Fibroblast of skin of left biceps (primary cell): ENCODE data around the gene SLC15A1.
"Not testable (repeated sequence)": the region's sequence is repeated elsewhere in the genome, so short reads cannot be mapped to it uniquely, and the experiment has no call there.

Experiments used
- DNase-seq, 2 experiments: peaks; one replicate each; pipeline ENCODE4 v3.0.0-alpha.2; 2013; ENCODE audit warnings: low read depth in 2 of 2

The SLC15A1 gene

GRCh38 chr13:98658131-98658530 lies 94.3 kb downstream of the SLC15A1 start:
- no peak for DNase-seq

- DNase-seq = no peak
Observed at GRCh38 chr13:98657506-98658085, 94.9 kb downstream of the SLC15A1 start.

- no peak for DNase-seq
Observed at GRCh38 chr13:98656223-98656622, 96.2 kb downstream of the SLC15A1 start.

GRCh38 chr13:98653463-98653985 lies 98.9 kb downstream of the SLC15A1 start:
- no peak for DNase-seq

- no peak for DNase-seq
Observed at GRCh38 chr13:98652721-98653462, 99.6 kb downstream of the SLC15A1 start.

- DNase-seq = no peak
Observed at GRCh38 chr13:98652276-98652675, 100.2 kb downstream of the SLC15A1 start.

- DNase-seq = no peak
Observed at GRCh38 chr13:98651744-98652143, 100.7 kb downstream of the SLC15A1 start.

GRCh38 chr13:98650396-98651107 lies 101.9 kb downstream of the SLC15A1 start:
- DNase-seq = no peak

GRCh38 chr13:98649861-98650260 lies 102.6 kb downstream of the SLC15A1 start:
- no peak for DNase-seq

- no peak for DNase-seq
Observed at GRCh38 chr13:98648686-98649085, 103.8 kb downstream of the SLC15A1 start.

GRCh38 chr13:98648141-98648540 lies 104.3 kb downstream of the SLC15A1 start:
- DNase-seq = no peak

GRCh38 chr13:98647121-98647520 lies 105.4 kb downstream of the SLC15A1 start:
- no peak for DNase-seq

- no peak for DNase-seq
Observed at GRCh38 chr13:98643479-98643878, 109.0 kb downstream of the SLC15A1 start.

GRCh38 chr13:98641075-98641474 lies 111.4 kb downstream of the SLC15A1 start:
- no peak for DNase-seq

- DNase-seq = not testable (repeated sequence)
Observed at GRCh38 chr13:98639785-98640184, 112.7 kb downstream of the SLC15A1 start.

- not testable (repeated sequence) for DNase-seq
Observed at GRCh38 chr13:98638352-98638751, 114.1 kb downstream of the SLC15A1 start.
